ENCODE results near the gene CLCN5. TPM values are rescaled to one million over a fixed set of nuclear protein-coding genes. Genes with fewer than 3 reads are reported as not detected.

Gene CLCN5
- total RNA-seq, 1 experiment from 2014 or later = 23.6 TPM

DNA sequence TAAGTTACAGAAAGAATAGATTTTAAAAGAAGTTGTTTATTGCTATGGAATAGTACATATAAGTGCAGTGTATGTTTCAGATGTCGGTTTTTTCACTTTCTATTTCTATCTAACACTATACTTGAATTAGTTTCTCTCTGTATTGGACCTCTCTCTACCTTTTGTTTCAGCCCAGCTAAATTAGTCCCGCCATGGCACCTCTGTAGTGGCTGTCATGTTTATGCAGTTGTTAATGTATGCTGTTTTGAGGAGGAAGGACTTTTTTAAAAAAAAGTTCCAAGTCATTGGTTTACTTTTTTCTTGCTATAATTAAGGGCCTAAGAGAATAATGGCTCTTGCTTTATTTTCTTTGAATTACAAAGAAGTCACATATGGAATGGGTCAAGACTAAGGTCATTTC lies 160.3 kb downstream of the CLCN5 start:
- H3K9me3 ChIP-seq (ENCODE audit: control insufficient read depth, insufficient read depth, low read depth, low read length) = no peaks in the 10 kb centered on the region
- no TSS peak for BruUV-seq (replicated peaks)
- ATAC-seq (no peak), DNase-seq (ENCODE audit: low read depth, low spot score) (no peak)
- no peaks in the 10 kb centered on the region for H3K27me3 ChIP-seq (ENCODE audit: control insufficient read depth, insufficient read depth, low read length)
- ChIA-PET CTCF (no interaction called here), POLR2A (no interaction called here)
- intact Hi-C loops (cut with micrococcal nuclease; ENCODE audit: unreplicated experiment) = no loop called here
- TF ChIP-seq POLR2AphosphoS5 (IDR thresholded peaks at IDR 0.05; ENCODE audit: low read depth, low read length) = no peak
- no peak for TF ChIP-seq SIN3A (IDR thresholded peaks at IDR 0.05; ENCODE audit: borderline replicate concordance, insufficient read depth, low read depth, low read length)
- TF ChIP-seq, protein P1, sequence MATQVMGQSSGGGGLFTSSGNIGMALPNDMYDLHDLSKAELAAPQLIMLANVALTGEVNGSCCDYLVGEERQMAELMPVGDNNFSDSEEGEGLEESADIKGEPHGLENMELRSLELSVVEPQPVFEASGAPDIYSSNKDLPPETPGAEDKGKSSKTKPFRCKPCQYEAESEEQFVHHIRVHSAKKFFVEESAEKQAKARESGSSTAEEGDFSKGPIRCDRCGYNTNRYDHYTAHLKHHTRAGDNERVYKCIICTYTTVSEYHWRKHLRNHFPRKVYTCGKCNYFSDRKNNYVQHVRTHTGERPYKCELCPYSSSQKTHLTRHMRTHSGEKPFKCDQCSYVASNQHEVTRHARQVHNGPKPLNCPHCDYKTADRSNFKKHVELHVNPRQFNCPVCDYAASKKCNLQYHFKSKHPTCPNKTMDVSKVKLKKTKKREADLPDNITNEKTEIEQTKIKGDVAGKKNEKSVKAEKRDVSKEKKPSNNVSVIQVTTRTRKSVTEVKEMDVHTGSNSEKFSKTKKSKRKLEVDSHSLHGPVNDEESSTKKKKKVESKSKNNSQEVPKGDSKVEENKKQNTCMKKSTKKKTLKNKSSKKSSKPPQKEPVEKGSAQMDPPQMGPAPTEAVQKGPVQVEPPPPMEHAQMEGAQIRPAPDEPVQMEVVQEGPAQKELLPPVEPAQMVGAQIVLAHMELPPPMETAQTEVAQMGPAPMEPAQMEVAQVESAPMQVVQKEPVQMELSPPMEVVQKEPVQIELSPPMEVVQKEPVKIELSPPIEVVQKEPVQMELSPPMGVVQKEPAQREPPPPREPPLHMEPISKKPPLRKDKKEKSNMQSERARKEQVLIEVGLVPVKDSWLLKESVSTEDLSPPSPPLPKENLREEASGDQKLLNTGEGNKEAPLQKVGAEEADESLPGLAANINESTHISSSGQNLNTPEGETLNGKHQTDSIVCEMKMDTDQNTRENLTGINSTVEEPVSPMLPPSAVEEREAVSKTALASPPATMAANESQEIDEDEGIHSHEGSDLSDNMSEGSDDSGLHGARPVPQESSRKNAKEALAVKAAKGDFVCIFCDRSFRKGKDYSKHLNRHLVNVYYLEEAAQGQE (IDR thresholded peaks at IDR 0.05; ENCODE audit: insufficient read depth in 1 of 2, low read depth in 2 of 2, low read length in 1 of 2) = no peak
- TF ChIP-seq TCF7L2 (IDR thresholded peaks at IDR 0.05; ENCODE audit: low read depth, low read length) = no peak
- TF ChIP-seq, protein P2, sequence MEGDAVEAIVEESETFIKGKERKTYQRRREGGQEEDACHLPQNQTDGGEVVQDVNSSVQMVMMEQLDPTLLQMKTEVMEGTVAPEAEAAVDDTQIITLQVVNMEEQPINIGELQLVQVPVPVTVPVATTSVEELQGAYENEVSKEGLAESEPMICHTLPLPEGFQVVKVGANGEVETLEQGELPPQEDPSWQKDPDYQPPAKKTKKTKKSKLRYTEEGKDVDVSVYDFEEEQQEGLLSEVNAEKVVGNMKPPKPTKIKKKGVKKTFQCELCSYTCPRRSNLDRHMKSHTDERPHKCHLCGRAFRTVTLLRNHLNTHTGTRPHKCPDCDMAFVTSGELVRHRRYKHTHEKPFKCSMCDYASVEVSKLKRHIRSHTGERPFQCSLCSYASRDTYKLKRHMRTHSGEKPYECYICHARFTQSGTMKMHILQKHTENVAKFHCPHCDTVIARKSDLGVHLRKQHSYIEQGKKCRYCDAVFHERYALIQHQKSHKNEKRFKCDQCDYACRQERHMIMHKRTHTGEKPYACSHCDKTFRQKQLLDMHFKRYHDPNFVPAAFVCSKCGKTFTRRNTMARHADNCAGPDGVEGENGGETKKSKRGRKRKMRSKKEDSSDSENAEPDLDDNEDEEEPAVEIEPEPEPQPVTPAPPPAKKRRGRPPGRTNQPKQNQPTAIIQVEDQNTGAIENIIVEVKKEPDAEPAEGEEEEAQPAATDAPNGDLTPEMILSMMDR (IDR thresholded peaks at IDR 0.05) = no peak
- no peaks in the 10 kb centered on the region for H3K4me1 ChIP-seq (ENCODE audit: control insufficient read depth, insufficient read depth, low read length)
- H3K27ac ChIP-seq (ENCODE audit: low read length) = no peak overlapping the region
- H3K36me3 ChIP-seq (ENCODE audit: control insufficient read depth, insufficient read depth, low read length) = no peaks in the 10 kb centered on the region
- in situ Hi-C loops (cut with HindIII; ENCODE audit: low pct_unique_long_range_greater_than_20kb, low sequenced_read_pairs) = no loop called here
- H3K4me3 ChIP-seq (ENCODE audit: low read depth in 2 of 2, low read length in 2 of 2) = no peak overlapping the region

DNA sequence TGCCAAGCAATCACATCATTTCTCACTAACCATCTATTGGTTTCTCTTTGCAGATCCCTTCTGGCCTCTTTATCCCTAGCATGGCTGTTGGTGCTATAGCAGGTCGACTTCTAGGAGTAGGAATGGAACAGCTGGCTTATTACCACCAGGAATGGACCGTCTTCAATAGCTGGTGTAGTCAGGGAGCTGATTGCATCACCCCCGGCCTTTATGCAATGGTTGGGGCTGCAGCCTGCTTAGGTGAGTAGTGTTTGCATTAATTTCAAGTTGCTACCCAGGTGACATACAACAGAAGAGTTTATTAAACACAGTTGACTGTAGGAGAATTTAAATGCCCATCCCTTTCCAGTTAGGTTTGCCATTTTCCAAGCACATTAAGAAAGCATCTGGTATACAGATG lies 166.2 kb downstream of the CLCN5 start:
- H3K4me1 ChIP-seq (ENCODE audit: control insufficient read depth, insufficient read depth, low read length) = no peaks in the 10 kb centered on the region
- TF ChIP-seq, protein P2 (IDR thresholded peaks at IDR 0.05) = no peak
- TF ChIP-seq SIN3A (IDR thresholded peaks at IDR 0.05; ENCODE audit: borderline replicate concordance, insufficient read depth, low read depth, low read length) (no peak), POLR2AphosphoS5 (IDR thresholded peaks at IDR 0.05; ENCODE audit: low read depth, low read length) (no peak), TCF7L2 (IDR thresholded peaks at IDR 0.05; ENCODE audit: low read depth, low read length) (no peak)
- TF ChIP-seq, protein P1 (IDR thresholded peaks at IDR 0.05; ENCODE audit: insufficient read depth in 1 of 2, low read depth in 2 of 2, low read length in 1 of 2) = no peak
- ChIA-PET CTCF (no interaction called here), POLR2A (no interaction called here)
- H3K27me3 ChIP-seq (ENCODE audit: control insufficient read depth, insufficient read depth, low read length) = no peaks in the 10 kb centered on the region
- in situ Hi-C loops (cut with HindIII; ENCODE audit: low pct_unique_long_range_greater_than_20kb, low sequenced_read_pairs) (no loop called here), intact Hi-C loops (cut with micrococcal nuclease; ENCODE audit: unreplicated experiment) (no loop called here)
- no peak overlapping the region for H3K27ac ChIP-seq (ENCODE audit: low read length)
- no peak overlapping the region for H3K4me3 ChIP-seq (ENCODE audit: low read depth in 2 of 2, low read length in 2 of 2)
- DNase-seq (ENCODE audit: low read depth, low spot score) (no peak), ATAC-seq (no peak)
- no TSS peak for BruUV-seq (replicated peaks)
- H3K9me3 ChIP-seq (ENCODE audit: control insufficient read depth, insufficient read depth, low read depth, low read length) = no peaks in the 10 kb centered on the region
- H3K36me3 ChIP-seq (ENCODE audit: control insufficient read depth, insufficient read depth, low read length) = no peaks in the 10 kb centered on the region; the same call in 1 of the 2 replicates
